Fibroblast of mammary gland (primary cell): ENCODE results near the gene RPS10.

Experiments
- DNase-seq: peaks from one replicate; pipeline ENCODE4 v3.0.0-alpha.2; 2010; ENCODE audit warnings: low read depth
- H3K4me3 ChIP-seq: 2 replicates; pipeline ENCODE4 v1.5.1; 2011; ENCODE audit warnings: low read depth, mild to moderate bottlenecking, low read length, moderate library complexity; ENCODE audit not compliant: control insufficient read depth
- TF ChIP-seq, protein P1 (sequence below): conservative IDR thresholded peaks from 2 replicates; pipeline ENCODE4 v1.5.1; 2011; ENCODE audit warnings: low read depth, low read length, inconsistent platforms; ENCODE audit not compliant: control insufficient read depth, insufficient read depth

RPS10 gene

DNA sequence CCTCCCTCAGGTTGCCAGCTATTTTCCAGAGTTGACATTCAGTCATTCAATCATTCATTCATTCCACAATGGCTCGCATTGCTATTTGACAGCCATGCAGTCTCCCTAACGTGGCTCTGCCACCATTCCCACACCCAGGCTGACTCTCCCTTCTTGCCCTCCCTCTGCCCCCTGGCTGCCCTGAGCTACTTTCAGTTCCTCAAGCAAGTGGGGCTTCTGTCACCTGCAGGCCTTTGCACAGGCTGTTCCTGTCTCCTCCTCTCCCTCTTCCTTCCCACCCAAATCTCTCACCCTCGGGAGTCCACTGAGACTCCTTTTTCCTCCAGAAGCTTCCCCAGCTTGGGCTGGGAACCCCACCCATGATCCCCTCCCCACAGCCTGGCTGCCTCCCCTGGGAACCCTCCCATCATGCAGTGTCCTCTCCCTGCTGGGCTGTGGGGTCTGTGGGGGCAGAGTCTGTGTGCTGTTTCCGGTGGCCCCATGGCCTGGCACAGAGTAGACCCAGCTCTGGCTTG lies 42.6 kb upstream of the RPS10 start:
- no peak for DNase-seq
- TF ChIP-seq, protein P1, sequence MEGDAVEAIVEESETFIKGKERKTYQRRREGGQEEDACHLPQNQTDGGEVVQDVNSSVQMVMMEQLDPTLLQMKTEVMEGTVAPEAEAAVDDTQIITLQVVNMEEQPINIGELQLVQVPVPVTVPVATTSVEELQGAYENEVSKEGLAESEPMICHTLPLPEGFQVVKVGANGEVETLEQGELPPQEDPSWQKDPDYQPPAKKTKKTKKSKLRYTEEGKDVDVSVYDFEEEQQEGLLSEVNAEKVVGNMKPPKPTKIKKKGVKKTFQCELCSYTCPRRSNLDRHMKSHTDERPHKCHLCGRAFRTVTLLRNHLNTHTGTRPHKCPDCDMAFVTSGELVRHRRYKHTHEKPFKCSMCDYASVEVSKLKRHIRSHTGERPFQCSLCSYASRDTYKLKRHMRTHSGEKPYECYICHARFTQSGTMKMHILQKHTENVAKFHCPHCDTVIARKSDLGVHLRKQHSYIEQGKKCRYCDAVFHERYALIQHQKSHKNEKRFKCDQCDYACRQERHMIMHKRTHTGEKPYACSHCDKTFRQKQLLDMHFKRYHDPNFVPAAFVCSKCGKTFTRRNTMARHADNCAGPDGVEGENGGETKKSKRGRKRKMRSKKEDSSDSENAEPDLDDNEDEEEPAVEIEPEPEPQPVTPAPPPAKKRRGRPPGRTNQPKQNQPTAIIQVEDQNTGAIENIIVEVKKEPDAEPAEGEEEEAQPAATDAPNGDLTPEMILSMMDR: no peak
- H3K4me3 ChIP-seq: no peak overlapping the region

DNA sequence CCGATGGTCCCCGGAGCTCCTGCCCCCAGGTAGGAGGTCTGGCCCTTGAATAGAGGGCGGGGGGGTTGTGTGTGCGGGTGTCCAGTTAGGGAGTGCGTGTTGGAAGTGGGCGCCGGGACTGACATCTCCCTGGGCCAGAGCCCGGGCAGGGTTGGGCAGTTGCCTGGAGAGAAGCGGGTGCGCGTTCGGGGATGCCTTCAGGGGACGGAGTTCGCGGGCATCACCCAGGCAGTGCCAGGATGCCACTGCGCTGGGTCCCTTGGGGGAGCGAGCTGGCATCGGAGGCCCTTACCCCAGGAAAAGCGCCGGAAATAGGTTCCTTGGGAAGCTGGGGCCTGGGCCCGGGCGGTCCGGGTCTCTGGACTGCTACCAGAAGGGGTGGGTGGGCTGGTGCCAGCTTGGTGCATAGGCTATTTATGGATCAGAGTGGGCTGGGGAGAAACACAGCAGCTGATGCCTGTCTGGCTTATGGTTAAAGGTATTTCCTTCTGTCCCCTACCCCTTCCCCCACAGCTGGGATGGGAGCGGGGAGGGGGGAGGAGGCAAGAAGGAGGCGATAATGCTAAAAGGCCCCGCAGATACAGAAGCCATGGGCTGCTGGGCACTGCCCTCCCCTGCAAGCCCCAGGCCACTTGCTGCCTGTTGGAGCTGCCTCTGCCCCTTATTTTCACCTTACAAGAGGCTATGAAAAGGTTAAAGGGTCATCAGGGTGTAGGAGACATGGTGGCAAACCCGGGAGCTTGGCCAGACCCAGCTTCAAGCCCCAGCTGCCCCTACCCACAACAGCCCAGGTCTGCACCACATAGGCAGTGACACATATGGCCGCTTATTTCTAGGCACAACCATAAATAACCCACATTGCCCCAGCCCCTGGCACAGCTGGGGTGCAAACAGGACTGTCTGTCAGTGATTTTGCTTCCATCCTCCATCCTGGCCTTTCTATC lies 40.6 kb upstream of the RPS10 start:
- TF ChIP-seq, protein P1: no peak
- no peak overlapping the region for H3K4me3 ChIP-seq
- DNase-seq: no peak

DNA sequence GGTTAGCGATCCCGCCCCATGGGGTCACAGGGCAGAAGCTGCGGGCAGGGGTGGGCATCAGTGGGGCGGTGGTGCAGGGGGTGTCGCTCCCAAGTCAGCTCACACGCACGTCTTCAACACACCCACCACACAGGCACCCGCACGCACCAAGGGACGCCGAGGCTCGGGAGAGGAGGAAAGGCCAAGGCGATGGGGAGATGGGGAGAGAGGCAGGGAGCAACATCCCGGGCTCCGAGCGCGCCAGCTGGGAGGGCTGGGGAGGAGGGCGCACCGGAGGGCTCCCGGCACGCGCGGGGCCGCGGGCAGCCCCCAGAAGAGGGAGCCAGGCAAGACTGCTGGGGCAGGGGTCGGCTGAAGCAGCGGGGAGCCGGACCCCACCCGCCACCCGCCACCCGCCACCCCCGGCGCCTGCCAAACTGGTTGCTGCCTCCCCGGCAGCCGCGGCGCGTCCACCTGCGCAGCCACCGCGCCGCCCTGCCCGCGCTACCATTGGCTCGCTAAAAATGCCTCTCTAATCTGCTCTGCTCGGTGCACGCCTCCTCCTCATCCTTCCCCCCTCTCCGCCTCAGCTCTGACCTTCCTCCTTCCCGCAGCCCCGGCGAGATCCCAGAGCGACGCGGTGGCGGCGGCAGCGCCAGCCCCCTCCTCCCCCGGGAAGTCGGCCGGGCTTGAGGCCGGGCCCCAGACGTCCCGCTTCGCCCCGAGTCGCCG lies 39.8 kb upstream of the RPS10 start, which contains the start of gene PACSIN1:
Gene PACSIN1, plus strand, starts transcription at position 546 of the 711 bp plus-strand sequence. CDS start 60,230 bp downstream, outside the sequence.
- H3K4me3 ChIP-seq: no peak within 1 kb of the TSS
- TF ChIP-seq, protein P1: no peak
- DNase-seq: no peak

DNA sequence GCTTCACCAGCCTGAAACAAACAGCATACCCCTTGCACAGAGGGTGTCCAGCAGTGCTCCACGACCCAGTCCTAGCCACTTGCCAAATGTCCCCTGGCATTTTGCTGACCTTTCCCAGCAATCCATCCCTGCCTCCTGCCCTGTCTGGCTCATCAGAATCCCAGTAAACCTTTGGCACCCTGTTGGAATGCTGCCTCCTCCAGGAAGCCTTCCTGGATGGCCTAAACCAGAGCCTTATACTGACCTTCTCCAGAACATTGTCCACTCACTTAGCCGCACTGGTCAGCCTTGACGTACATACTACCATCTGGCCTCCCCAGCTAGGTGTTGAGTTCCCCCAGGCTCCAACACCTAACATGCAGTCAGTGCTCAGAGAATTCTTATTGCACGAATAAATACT lies 38.0 kb upstream of the RPS10 start:
- TF ChIP-seq, protein P1: no peak
- DNase-seq: no peak
- no peak overlapping the region for H3K4me3 ChIP-seq

DNA sequence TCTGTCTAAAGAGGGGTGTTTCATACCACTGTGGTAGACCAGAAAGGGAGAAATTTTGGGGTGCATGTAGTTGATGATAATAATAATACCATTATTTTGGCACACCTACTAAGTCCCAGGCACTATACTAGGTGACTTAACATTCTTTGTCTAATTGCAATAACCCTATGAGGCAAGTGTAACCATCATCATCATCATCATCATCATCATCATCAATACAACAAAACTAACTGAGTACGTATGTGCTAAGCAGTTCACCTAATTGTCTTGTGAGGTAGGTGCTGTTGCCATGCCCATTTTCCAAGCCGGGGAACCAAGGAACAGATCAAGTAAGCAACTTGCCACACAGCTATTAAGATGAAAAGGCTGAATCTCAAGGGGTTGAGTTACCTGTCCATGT lies 37.4 kb upstream of the RPS10 start:
- DNase-seq: no peak
- TF ChIP-seq, protein P1: no peak
- no peak overlapping the region for H3K4me3 ChIP-seq

DNA sequence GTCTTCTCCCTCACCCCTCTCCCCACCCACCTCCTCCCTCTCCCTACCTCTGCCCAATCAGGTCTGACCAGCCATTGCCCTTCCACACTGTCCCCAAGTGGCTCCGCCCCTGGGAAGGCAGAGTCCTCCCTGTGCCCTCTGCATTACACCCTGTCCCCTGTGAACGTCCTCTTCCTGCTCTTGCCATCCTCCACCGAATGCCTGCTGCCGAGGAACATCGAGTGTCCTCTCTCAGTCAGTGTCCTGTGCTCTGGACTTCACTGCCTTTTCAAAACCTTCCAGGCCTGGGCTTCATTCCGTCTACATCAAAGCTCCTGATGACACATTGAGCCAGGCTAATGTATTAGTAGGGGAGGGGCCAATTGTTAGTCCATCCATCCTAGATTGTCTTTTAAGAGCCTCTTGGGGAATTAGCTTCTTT lies 36.7 kb upstream of the RPS10 start:
- no peak overlapping the region for H3K4me3 ChIP-seq
- peak; percentile 12 for DNase-seq
- TF ChIP-seq, protein P1: no peak
